Measurements from ENCODE around the gene CAST.

CAST gene

GRCh38 chr5:96745025-96745424 is 82.8 kb downstream of the CAST start:
- DNase-seq (ENCODE audit: low read depth in 2 of 2), result no peak

GRCh38 chr5:96745844-96746531 is 83.8 kb downstream of the CAST start:
- peak; percentile 31 to 44 for DNase-seq (ENCODE audit: low read depth in 2 of 2)

- no peak for DNase-seq (ENCODE audit: low read depth in 2 of 2)
Measured at GRCh38 chr5:96747720-96748119, 85.5 kb downstream of the CAST start.

GRCh38 chr5:96750110-96750822 is 88.1 kb downstream of the CAST start:
- no peak for DNase-seq (ENCODE audit: low read depth in 2 of 2)

- DNase-seq (ENCODE audit: low read depth in 2 of 2), result no peak
Measured at GRCh38 chr5:96751203-96752169, 89.3 kb downstream of the CAST start.

GRCh38 chr5:96752341-96753016 is 90.3 kb downstream of the CAST start:
- peak; percentile 31 for DNase-seq (ENCODE audit: low read depth in 2 of 2)

GRCh38 chr5:96753017-96753397 is 90.8 kb downstream of the CAST start:
- DNase-seq (ENCODE audit: low read depth in 2 of 2), result no peak

- no peak for DNase-seq (ENCODE audit: low read depth in 2 of 2)
Measured at GRCh38 chr5:96753848-96754247, 91.7 kb downstream of the CAST start.

- no peak for DNase-seq (ENCODE audit: low read depth in 2 of 2)
Measured at GRCh38 chr5:96755851-96756250, 93.7 kb downstream of the CAST start.

- DNase-seq (ENCODE audit: low read depth in 2 of 2), result no peak
Measured at GRCh38 chr5:96756985-96757384, 94.8 kb downstream of the CAST start.

- peak in 1 of 2 experiments; percentile 7 for DNase-seq (ENCODE audit: low read depth in 2 of 2)
Measured at GRCh38 chr5:96758621-96759020, 96.4 kb downstream of the CAST start.

GRCh38 chr5:96761618-96762017 is 99.4 kb downstream of the CAST start:
- DNase-seq (ENCODE audit: low read depth in 2 of 2), result no peak

- peak; percentile 11 to 20 for DNase-seq (ENCODE audit: low read depth in 2 of 2)
Measured at GRCh38 chr5:96763026-96763425, 100.8 kb downstream of the CAST start.

- no peak for DNase-seq (ENCODE audit: low read depth in 2 of 2)
Measured at GRCh38 chr5:96765043-96765442, 102.9 kb downstream of the CAST start.

- DNase-seq (ENCODE audit: low read depth in 2 of 2), result no peak
Measured at GRCh38 chr5:96768708-96769251, 106.6 kb downstream of the CAST start.

GRCh38 chr5:96771395-96771794 is 109.2 kb downstream of the CAST start:
- DNase-seq (ENCODE audit: low read depth in 2 of 2), result no peak

- DNase-seq (ENCODE audit: low read depth in 2 of 2), result no peak
Measured at GRCh38 chr5:96772111-96772510, 109.9 kb downstream of the CAST start.

GRCh38 chr5:96772542-96772941 is 110.4 kb downstream of the CAST start:
- no peak for DNase-seq (ENCODE audit: low read depth in 2 of 2)

GRCh38 chr5:96775050-96775449 is 112.9 kb downstream of the CAST start:
- no peak for DNase-seq (ENCODE audit: low read depth in 2 of 2)

GRCh38 chr5:96775689-96776088 is 113.5 kb downstream of the CAST start:
- no peak for DNase-seq (ENCODE audit: low read depth in 2 of 2)

- DNase-seq (ENCODE audit: low read depth in 2 of 2), result no peak
Measured at GRCh38 chr5:96776621-96777020, 114.4 kb downstream of the CAST start.

All from fibroblast of skin of left quadriceps (primary cell).